GM23338 (cell line): ENCODE measurements around the gene USH2A. TPM values are rescaled to one million over a fixed set of nuclear protein-coding genes. Genes with fewer than 3 reads are reported as not detected.

ENCODE experiments used
- ATAC-seq: fragments of 200-7000 bp; cut with Tn5 transposase; 3 replicates; pipeline ENCODE4 v1.9.1; 2020
- DNase-seq: peaks from one replicate; pipeline ENCODE4 v3.0.0-alpha.2; 2015; ENCODE audit warnings: low spot score
- H2AFZ ChIP-seq: fragments of 200-600 bp; sonication (generic); 2 replicates; pipeline ENCODE4 v1.8.0; 2016; ENCODE audit warnings: antibody characterized with exemption, mild to moderate bottlenecking, moderate library complexity
- H3F3A ChIP-seq: fragments of 200-600 bp; sonication (generic); replicated peaks from 2 replicates; pipeline ENCODE4 v1.8.0; 2017; ENCODE audit warnings: antibody characterized with exemption, mixed run types, low read depth
- H3K27ac ChIP-seq: fragments of 200-600 bp; sonication (generic); 2 replicates; pipeline ENCODE4 v1.6.1; 2016; ENCODE audit warnings: low read depth
- H3K27me3 ChIP-seq: fragments of 200-600 bp; sonication (generic); 2 replicates; pipeline ENCODE4 v1.8.0; 2016; ENCODE audit warnings: mild to moderate bottlenecking, mixed run types, moderate library complexity; ENCODE audit not compliant: insufficient read depth
- H3K36me3 ChIP-seq: fragments of 200-600 bp; sonication (generic); 2 replicates; pipeline ENCODE4 v1.8.0; 2016; ENCODE audit warnings: mild to moderate bottlenecking; ENCODE audit not compliant: insufficient read depth
- H3K4me1 ChIP-seq: fragments of 200-600 bp; sonication (generic); 2 replicates; pipeline ENCODE4 v1.8.0; 2016; ENCODE audit warnings: mild to moderate bottlenecking, moderate library complexity; ENCODE audit not compliant: insufficient read depth
- H3K4me2 ChIP-seq: fragments of 200-600 bp; sonication (generic); 2 replicates; pipeline ENCODE4 v1.7.1; 2017; ENCODE audit warnings: mixed run types
- H3K4me3 ChIP-seq: fragments of 200-600 bp; sonication (generic); 2 replicates; pipeline ENCODE4 v1.6.1; 2016; ENCODE audit warnings: mixed run types
- H3K79me2 ChIP-seq: fragments of 200-600 bp; sonication (generic); replicated peaks from 2 replicates; pipeline ENCODE4 v1.8.0; 2017; ENCODE audit warnings: mild to moderate bottlenecking; ENCODE audit not compliant: insufficient read depth
- H3K9me2 ChIP-seq: fragments of 200-600 bp; sonication (generic); 2 replicates; pipeline ENCODE4 v1.8.0; 2017; ENCODE audit not compliant: insufficient read depth
- H4K20me1 ChIP-seq: fragments of 200-600 bp; sonication (generic); replicated peaks from 2 replicates; pipeline ENCODE4 v1.8.0; 2017; ENCODE audit warnings: mild to moderate bottlenecking; ENCODE audit not compliant: insufficient read depth
- H3K27ac Mint-ChIP-seq: 2 replicates; pipeline ENCODE4 v1.8.0; 2020; ENCODE audit warnings: inconsistent platforms, mild to moderate bottlenecking, moderate library complexity, mixed read lengths
- H3K27me3 Mint-ChIP-seq: 3 replicates; pipeline ENCODE4 v1.8.0; 2022; ENCODE audit warnings: low read depth, mild to moderate bottlenecking, moderate library complexity, mixed read lengths, inconsistent platforms; ENCODE audit not compliant: insufficient read depth, poor library complexity
- H3K36me3 Mint-ChIP-seq: 3 replicates; pipeline ENCODE4 v1.8.0; 2021; ENCODE audit warnings: low read depth, mild to moderate bottlenecking, inconsistent platforms, moderate library complexity, mixed read lengths
- H3K4me1 Mint-ChIP-seq: 3 replicates; pipeline ENCODE4 v1.8.0; 2020; ENCODE audit warnings: mild to moderate bottlenecking, inconsistent platforms, mixed read lengths
- H3K4me3 Mint-ChIP-seq: 3 replicates; pipeline ENCODE4 v1.8.0; 2021; ENCODE audit warnings: moderate library complexity, mild to moderate bottlenecking, inconsistent platforms, mixed read lengths
- H3K9me3 Mint-ChIP-seq: 3 replicates; pipeline ENCODE4 v1.8.0; 2020; ENCODE audit warnings: moderate library complexity, mild to moderate bottlenecking, inconsistent platforms, mixed read lengths
- CREB1 ChIP-seq: fragments of 250-450 bp; sonication (Bioruptor Pico); IDR thresholded peaks from 2 replicates; pipeline ENCODE4 v1.5.0; 2020; ENCODE audit warnings: low read depth, mild to moderate bottlenecking, moderate library complexity
- CTCF ChIP-seq, 2 experiments: fragments of 200-600 bp in 1 of 2; sonication (generic) in 1 of 2; conservative IDR thresholded peaks; 2 replicates each; pipeline versions ENCODE4 v1.5.1 to v1.6.1; 2016 to 2017; ENCODE audit warnings: antibody characterized with exemption in 2 of 2, low read depth in 2 of 2, mild to moderate bottlenecking in 2 of 2, moderate library complexity in 1 of 2
- EZH2 ChIP-seq: fragments of 200-600 bp; sonication (generic); IDR thresholded peaks from one replicate; pipeline ENCODE4 v1.8.0; 2017; ENCODE audit warnings: antibody characterized with exemption, mild to moderate bottlenecking, low read depth; ENCODE audit not compliant: unreplicated experiment
- EZH2phosphoT487 ChIP-seq: fragments of 200-600 bp; sonication (generic); IDR thresholded peaks from one replicate; pipeline ENCODE4 v1.8.1; 2018; ENCODE audit warnings: antibody characterized with exemption; ENCODE audit not compliant: unreplicated experiment
- JUNB ChIP-seq: IDR thresholded peaks from one replicate; pipeline ENCODE4 v1.6.1; 2016; ENCODE audit warnings: antibody characterized with exemption; ENCODE audit not compliant: unreplicated experiment
- NANOG ChIP-seq: IDR thresholded peaks from 2 replicates; pipeline ENCODE4 v1.6.1; 2016; ENCODE audit warnings: antibody characterized with exemption, borderline replicate concordance
- POLR2AphosphoS5 ChIP-seq: IDR thresholded peaks from 2 replicates; pipeline ENCODE4 v1.6.1; 2016; ENCODE audit warnings: antibody characterized with exemption, low read depth
- STAT1 ChIP-seq: IDR thresholded peaks from one replicate; pipeline ENCODE4 v1.6.1; 2016; ENCODE audit warnings: antibody characterized with exemption; ENCODE audit not compliant: unreplicated experiment
- ZNF114 ChIP-seq: fragments of 250-450 bp; sonication (Bioruptor Pico); IDR thresholded peaks from 2 replicates; pipeline ENCODE4 v1.5.0; 2020; ENCODE audit warnings: mild to moderate bottlenecking, moderate library complexity
- ZNF331 ChIP-seq: fragments of 250-450 bp; sonication (Bioruptor Pico); IDR thresholded peaks from 2 replicates; pipeline ENCODE4 v1.5.0; 2020; ENCODE audit warnings: low read depth, mild to moderate bottlenecking, moderate library complexity
- ZNF462 ChIP-seq: fragments of 250-450 bp; sonication (Bioruptor Pico); IDR thresholded peaks from 2 replicates; pipeline ENCODE4 v1.5.0; 2020; ENCODE audit warnings: mild to moderate bottlenecking, moderate library complexity
- polyA plus RNA-seq: library from polyadenylated mRNA; unstranded; fragments of >200 nt; fragmentation: Nextera tagmentation; extraction: Ambion mirVana; gene quantifications from 2 replicates; pipeline ENCODE4 v1.2.1, GENCODE V29; 2016
- total RNA-seq: library from RNA; depleted of rRNA; stranded (reverse); fragments of >200 nt; shearing (Covaris generic); gene quantifications from 2 replicates; pipeline ENCODE4 v1.2.3, GENCODE V29; 2014
- TF ChIP-seq, protein P1 (sequence below): IDR thresholded peaks from 2 replicates; pipeline ENCODE4 v1.6.1; 2016; ENCODE audit warnings: antibody characterized with exemption
- TF ChIP-seq, protein P2 (sequence below): IDR thresholded peaks from one replicate; pipeline ENCODE4 v1.6.1; 2018; ENCODE audit warnings: antibody characterized with exemption; ENCODE audit not compliant: unreplicated experiment

The USH2A gene
- total and polyA plus RNA-seq, 2 experiments from 2014 or later = 0.03 TPM

DNA sequence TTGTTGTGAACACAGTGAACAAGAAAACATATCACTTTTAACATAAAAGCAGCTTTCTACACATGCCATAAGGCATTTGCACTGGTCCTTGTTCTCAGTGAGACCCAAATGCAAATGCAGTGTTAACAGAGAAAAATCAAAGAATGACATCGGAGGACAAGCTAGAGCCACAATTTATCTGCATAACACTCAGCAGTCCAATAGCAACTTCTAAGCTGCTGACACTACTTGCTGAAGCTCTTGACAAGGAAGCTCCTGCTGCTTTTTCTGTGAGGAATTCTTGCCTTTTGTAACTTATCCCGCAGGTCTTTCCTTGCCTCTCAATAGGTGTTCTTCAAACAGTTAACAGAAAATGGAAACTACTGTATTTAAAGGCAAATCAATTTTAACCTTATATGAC is 34.7 kb downstream of the USH2A start:
- H3K4me2 ChIP-seq = peak overlapping the region; percentile 44
- Mint-ChIP-seq H3K27ac (peak overlapping the region; percentile 44), H3K27me3 (no peaks in the 10 kb centered on the region), H3K4me1 (peaks cover 38% of the 10 kb centered on the region), H3K36me3 (no peaks in the 10 kb centered on the region), H3K9me3 (no peaks in the 10 kb centered on the region), H3K4me3 (0 out of 3 replicates have a peak overlapping the region, but pooled peaks have one; percentile 42)
- H3K27me3 ChIP-seq = no peaks in the 10 kb centered on the region
- peak; percentile 94 for ATAC-seq
- H3K4me3 ChIP-seq = no peak overlapping the region
- H3K9me2 ChIP-seq = no peaks in the 10 kb centered on the region
- H3K4me1 ChIP-seq = peaks cover 12% of the 10 kb centered on the region
- no peak overlapping the region for H2AFZ ChIP-seq
- no peaks in the 10 kb centered on the region for H4K20me1 ChIP-seq
- H3K36me3 ChIP-seq = no peaks in the 10 kb centered on the region
- H3F3A ChIP-seq = no peaks in the 10 kb centered on the region
- H3K79me2 ChIP-seq = no peaks in the 10 kb centered on the region
- peak; percentile 74 for DNase-seq
- no peak overlapping the region for H3K27ac ChIP-seq
- TF ChIP-seq, protein P1, sequence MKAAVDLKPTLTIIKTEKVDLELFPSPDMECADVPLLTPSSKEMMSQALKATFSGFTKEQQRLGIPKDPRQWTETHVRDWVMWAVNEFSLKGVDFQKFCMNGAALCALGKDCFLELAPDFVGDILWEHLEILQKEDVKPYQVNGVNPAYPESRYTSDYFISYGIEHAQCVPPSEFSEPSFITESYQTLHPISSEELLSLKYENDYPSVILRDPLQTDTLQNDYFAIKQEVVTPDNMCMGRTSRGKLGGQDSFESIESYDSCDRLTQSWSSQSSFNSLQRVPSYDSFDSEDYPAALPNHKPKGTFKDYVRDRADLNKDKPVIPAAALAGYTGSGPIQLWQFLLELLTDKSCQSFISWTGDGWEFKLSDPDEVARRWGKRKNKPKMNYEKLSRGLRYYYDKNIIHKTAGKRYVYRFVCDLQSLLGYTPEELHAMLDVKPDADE = no peak
- no peak for TF ChIP-seq CTCF (conservative IDR thresholded peaks at IDR 0.05; ENCODE audit: low read depth in 2 of 2)
- peak; percentile 45; the same call in 1 of the 2 replicates for TF ChIP-seq NANOG
- TF ChIP-seq, protein P2, sequence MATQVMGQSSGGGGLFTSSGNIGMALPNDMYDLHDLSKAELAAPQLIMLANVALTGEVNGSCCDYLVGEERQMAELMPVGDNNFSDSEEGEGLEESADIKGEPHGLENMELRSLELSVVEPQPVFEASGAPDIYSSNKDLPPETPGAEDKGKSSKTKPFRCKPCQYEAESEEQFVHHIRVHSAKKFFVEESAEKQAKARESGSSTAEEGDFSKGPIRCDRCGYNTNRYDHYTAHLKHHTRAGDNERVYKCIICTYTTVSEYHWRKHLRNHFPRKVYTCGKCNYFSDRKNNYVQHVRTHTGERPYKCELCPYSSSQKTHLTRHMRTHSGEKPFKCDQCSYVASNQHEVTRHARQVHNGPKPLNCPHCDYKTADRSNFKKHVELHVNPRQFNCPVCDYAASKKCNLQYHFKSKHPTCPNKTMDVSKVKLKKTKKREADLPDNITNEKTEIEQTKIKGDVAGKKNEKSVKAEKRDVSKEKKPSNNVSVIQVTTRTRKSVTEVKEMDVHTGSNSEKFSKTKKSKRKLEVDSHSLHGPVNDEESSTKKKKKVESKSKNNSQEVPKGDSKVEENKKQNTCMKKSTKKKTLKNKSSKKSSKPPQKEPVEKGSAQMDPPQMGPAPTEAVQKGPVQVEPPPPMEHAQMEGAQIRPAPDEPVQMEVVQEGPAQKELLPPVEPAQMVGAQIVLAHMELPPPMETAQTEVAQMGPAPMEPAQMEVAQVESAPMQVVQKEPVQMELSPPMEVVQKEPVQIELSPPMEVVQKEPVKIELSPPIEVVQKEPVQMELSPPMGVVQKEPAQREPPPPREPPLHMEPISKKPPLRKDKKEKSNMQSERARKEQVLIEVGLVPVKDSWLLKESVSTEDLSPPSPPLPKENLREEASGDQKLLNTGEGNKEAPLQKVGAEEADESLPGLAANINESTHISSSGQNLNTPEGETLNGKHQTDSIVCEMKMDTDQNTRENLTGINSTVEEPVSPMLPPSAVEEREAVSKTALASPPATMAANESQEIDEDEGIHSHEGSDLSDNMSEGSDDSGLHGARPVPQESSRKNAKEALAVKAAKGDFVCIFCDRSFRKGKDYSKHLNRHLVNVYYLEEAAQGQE = no peak
- TF ChIP-seq JUNB = no peak
- peak; percentile 90 for TF ChIP-seq ZNF462 (CRISPR knock-in tag)
- TF ChIP-seq CREB1 = 0 out of 2 replicates have a peak, but pooled peaks have one; percentile 20
- TF ChIP-seq EZH2 = no peak
- no peak for TF ChIP-seq ZNF114 (CRISPR knock-in tag)
- TF ChIP-seq EZH2phosphoT487 = no peak
- TF ChIP-seq STAT1 = no peak
- no peak for TF ChIP-seq POLR2AphosphoS5
- TF ChIP-seq ZNF331 (CRISPR knock-in tag) = no peak
